Panc1 (cell line): ENCODE measurements around the gene VDR.

ENCODE experiments used
- CTCF ChIP-seq: fragments of 450-650 bp; IDR thresholded peaks from 2 replicates; pipeline ENCODE4 v1.5.1; 2017; ENCODE audit warnings: mild to moderate bottlenecking
- POLR2AphosphoS5 ChIP-seq: IDR thresholded peaks from 2 replicates; pipeline ENCODE4 v1.6.1; 2012; ENCODE audit warnings: mild to moderate bottlenecking, low read depth, low read length, moderate library complexity
- REST ChIP-seq, 2 experiments: IDR thresholded peaks; 2 replicates each; pipeline ENCODE4 v1.6.1; 2011 to 2012; ENCODE audit warnings: low read depth in 2 of 2, control low read depth in 1 of 2, low read length in 1 of 2, mild to moderate bottlenecking in 1 of 2, moderate library complexity in 1 of 2; ENCODE audit not compliant: insufficient read depth in 1 of 2
- SIN3A ChIP-seq: IDR thresholded peaks from 2 replicates; pipeline ENCODE4 v1.6.1; 2012; ENCODE audit warnings: low read depth, mild to moderate bottlenecking, low read length, moderate library complexity, borderline replicate concordance; ENCODE audit not compliant: insufficient read depth
- TCF7L2 ChIP-seq: IDR thresholded peaks from 2 replicates; pipeline ENCODE4 v1.6.1; 2011; ENCODE audit warnings: mild to moderate bottlenecking, low read depth, low read length, inconsistent platforms

GRCh38 chr12:47863467-47863866 lies 41.3 kb downstream of the VDR start:
- TF ChIP-seq POLR2AphosphoS5 (no peak), CTCF (no peak), SIN3A (no peak), TCF7L2 (no peak), REST (IDR thresholded peaks at IDR 0.05; ENCODE audit: insufficient read depth in 1 of 2, low read depth in 2 of 2, low read length in 1 of 2) (no peak)
